OCI-LY1 (cell line): ENCODE measurements around the gene MOB3A.

Source experiments
- CTCF ChIP-seq: fragments of 200-600 bp; sonication (generic), shearing (Covaris generic); IDR thresholded peaks from 2 replicates; pipeline ENCODE4 v1.5.1; 2017; ENCODE audit warnings: mild to moderate bottlenecking, antibody characterized with exemption, low read length, moderate library complexity, mixed read lengths
- EZH2 ChIP-seq: fragments of 200-600 bp; sonication (generic), shearing (Covaris generic); IDR thresholded peaks from 2 replicates; pipeline ENCODE4 v1.8.0; 2017; ENCODE audit warnings: borderline replicate concordance, mixed run types, mild to moderate bottlenecking, antibody characterized with exemption, low read length, moderate library complexity, mixed read lengths

- TF ChIP-seq EZH2 = no peak
- TF ChIP-seq CTCF = no peak
These were observed 22.3 kb upstream of the MOB3A start for GRCh38 chr19:2118438-2118837.
